Right cardiac atrium (tissue), 5 donors: ENCODE data around the gene EXPH5. TPM values are rescaled to one million over a fixed set of nuclear protein-coding genes. Genes with fewer than 3 reads are reported as not detected.
"Not testable (repeated sequence)": the region's sequence is repeated elsewhere in the genome, so short reads cannot be mapped to it uniquely, and the experiment has no call there.

ENCODE experiments used
- ATAC-seq, 2 donors: fragments of 200-7000 bp; cut with Tn5 transposase; one replicate each; pipeline versions ENCODE4 v1.8.0 to v1.9.1; 2020; ENCODE audit warnings: moderate library complexity in 2 of 2, mild to moderate bottlenecking in 1 of 2
- DNase-seq, 3 donors: peaks; one replicate each; pipeline ENCODE4 v3.0.0-alpha.2; 2020
- H3K27ac ChIP-seq: one replicate; pipeline ENCODE4 v1.5.1; 2013; ENCODE audit warnings: mild to moderate bottlenecking, low read length, control low read depth, moderate library complexity
- H3K27me3 ChIP-seq: one replicate; pipeline ENCODE4 v1.6.1; 2013; ENCODE audit not compliant: control insufficient read depth, insufficient read depth
- H3K4me1 ChIP-seq: one replicate; pipeline ENCODE4 v1.6.1; 2013; ENCODE audit warnings: low read length; ENCODE audit not compliant: control insufficient read depth, insufficient read depth
- H3K4me3 ChIP-seq: one replicate; pipeline ENCODE4 v1.5.1; 2013; ENCODE audit warnings: low read length, control low read depth
- H3K9me3 ChIP-seq: one replicate; pipeline ENCODE4 v1.6.1; 2013; ENCODE audit warnings: low read length; ENCODE audit not compliant: control insufficient read depth
- WGBS: extraction: QIAGEN DNeasy Blood & Tissue Kit; methylation state at CpG from one replicate; pipeline ENCODE4 v1.1.7; 2013; 5-methylcytosine and 5-hydroxymethylcytosine counted together
- intact Hi-C, 4 donors: fragments of 100-400 bp; cut with DNase I; formaldehyde crosslinking; loops; one replicate each; pipeline versions ENCODE4 v1.11.0 to v1.14.0; 2022 to 2023
- polyA plus RNA-seq: library from polyadenylated mRNA; stranded (reverse); fragments of 200-250 nt; gene quantifications from one replicate; pipeline ENCODE4 v1.2.3, GENCODE V29; 2013
- total RNA-seq, 4 donors: library from RNA; stranded (reverse); fragmentation: NEBNext Ultra II Directional; extraction: Animal tissue kit (Norgen Biotek cat#: 25700); gene quantifications; one replicate each; pipeline ENCODE4 v1.2.1, GENCODE V29; 2021
- donor health status: healthy with polysubstance abuse.
- donor health status: DM: no; HTN: yes; CAD: no.
- donor health status: DM: no; HTN: no; CAD: no.
- donor health status: DM: no; HTN: yes; CAD: no; lungs with severe emphysema.
- donor health status: DM: yes; HTN: yes; CAD: no.

Gene EXPH5
- total and polyA plus RNA-seq, 5 donors: 0.41 to 5.0 (median 2.4) TPM

GRCh38 chr11:108620958-108621772 lies 27.6 kb upstream of the EXPH5 start:
- Histone ChIP-seq H3K9me3 (no peaks in the 10 kb centered on the region), H3K27me3 (no peaks in the 10 kb centered on the region), H3K4me1 (no peaks in the 10 kb centered on the region), H3K27ac (no peak overlapping the region), H3K4me3 (no peak overlapping the region)
- ATAC-seq (no peak), DNase-seq (no peak)
- WGBS: 61% methylated on average over 2 of the region's 2 CpGs
- intact Hi-C loops: no loop called here

- Histone ChIP-seq H3K27ac (no peak overlapping the region), H3K9me3 (no peaks in the 10 kb centered on the region), H3K4me3 (no peak overlapping the region), H3K4me1 (no peaks in the 10 kb centered on the region), H3K27me3 (no peaks in the 10 kb centered on the region)
- DNase-seq: no peak
- 78% methylated on average over 1 of the region's 1 CpG for WGBS
- intact Hi-C loops: no loop called here
- no peak for ATAC-seq
These were observed 25.0 kb upstream of the EXPH5 start for GRCh38 chr11:108618529-108618928.

- no peak for ATAC-seq
- no peaks in the 10 kb centered on the region for H3K9me3 ChIP-seq
- DNase-seq: no peak
- H3K27ac ChIP-seq: no peak overlapping the region
- no peak overlapping the region for H3K4me3 ChIP-seq
- intact Hi-C loops: no loop called here
- 73% methylated on average over 4 of the region's 4 CpGs for whole genome bisulfite sequencing
- H3K4me1 ChIP-seq: no peaks in the 10 kb centered on the region
- H3K27me3 ChIP-seq: no peaks in the 10 kb centered on the region
These were observed 23.5 kb upstream of the EXPH5 start for GRCh38 chr11:108617055-108617454.

GRCh38 chr11:108616549-108616948 lies 23.0 kb upstream of the EXPH5 start:
- WGBS: 75% methylated on average over 3 of the region's 3 CpGs
- H3K27ac ChIP-seq: no peak overlapping the region
- no peaks in the 10 kb centered on the region for H3K4me1 ChIP-seq
- no peaks in the 10 kb centered on the region for H3K27me3 ChIP-seq
- ATAC-seq (no peak), DNase-seq (no peak)
- intact Hi-C loops: no loop called here
- H3K9me3 ChIP-seq: no peaks in the 10 kb centered on the region
- H3K4me3 ChIP-seq: no peak overlapping the region

- H3K4me3 ChIP-seq: no peak overlapping the region
- no peak overlapping the region for H3K27ac ChIP-seq
- no peaks in the 10 kb centered on the region for H3K27me3 ChIP-seq
- no peaks in the 10 kb centered on the region for H3K4me1 ChIP-seq
- 91% methylated on average over 3 of the region's 3 CpGs for WGBS
- H3K9me3 ChIP-seq: no peaks in the 10 kb centered on the region
- intact Hi-C loops: no loop called here
- ATAC-seq: no peak
- DNase-seq: no peak
These were observed 20.5 kb upstream of the EXPH5 start for GRCh38 chr11:108614086-108614485.

- WGBS: 46% methylated on average over 5 of the region's 5 CpGs
- H3K4me3 ChIP-seq: no peak overlapping the region
- no peak overlapping the region for H3K27ac ChIP-seq
- ATAC-seq (no peak), DNase-seq (no peak)
- H3K27me3 ChIP-seq: no peaks in the 10 kb centered on the region
- H3K9me3 ChIP-seq: no peaks in the 10 kb centered on the region
- intact Hi-C loops: no loop called here
- H3K4me1 ChIP-seq: no peaks in the 10 kb centered on the region
These were observed 16.1 kb upstream of the EXPH5 start for GRCh38 chr11:108609682-108610081.

- Histone ChIP-seq H3K4me1 (no peaks in the 10 kb centered on the region), H3K9me3 (no peaks in the 10 kb centered on the region), H3K4me3 (no peak overlapping the region), H3K27me3 (no peaks in the 10 kb centered on the region), H3K27ac (no peak overlapping the region)
- ATAC-seq (no peak), DNase-seq (no peak)
- 88% methylated on average over 1 of the region's 1 CpG for WGBS
- intact Hi-C loops: no loop called here
These were observed 15.0 kb upstream of the EXPH5 start for GRCh38 chr11:108608548-108608947.

- 69% methylated on average over 3 of the region's 3 CpGs for WGBS
- no peak overlapping the region for H3K4me3 ChIP-seq
- no peak overlapping the region for H3K27ac ChIP-seq
- no peaks in the 10 kb centered on the region for H3K4me1 ChIP-seq
- H3K27me3 ChIP-seq: no peaks in the 10 kb centered on the region
- no peaks in the 10 kb centered on the region for H3K9me3 ChIP-seq
- ATAC-seq (no peak), DNase-seq (no peak)
- intact Hi-C loops: no loop called here
These were observed 13.1 kb upstream of the EXPH5 start for GRCh38 chr11:108606495-108607160.

- ATAC-seq: no peak
- no peaks in the 10 kb centered on the region for H3K9me3 ChIP-seq
- DNase-seq: no peak
- H3K27me3 ChIP-seq: no peaks in the 10 kb centered on the region
- 67% methylated on average over 5 of the region's 5 CpGs for WGBS
- H3K4me3 ChIP-seq: no peak overlapping the region
- intact Hi-C loops: no loop called here
- no peak overlapping the region for H3K27ac ChIP-seq
- H3K4me1 ChIP-seq: no peaks in the 10 kb centered on the region
These were observed 12.5 kb upstream of the EXPH5 start for GRCh38 chr11:108606070-108606469.

- H3K27me3 ChIP-seq, H3K27ac ChIP-seq, intact Hi-C loops, H3K4me3 ChIP-seq, H3K4me1 ChIP-seq, ATAC-seq, H3K9me3 ChIP-seq, DNase-seq: not testable (repeated sequence)
- WGBS: 59% methylated on average over 5 of the region's 5 CpGs
These were observed 9.2 kb upstream of the EXPH5 start for GRCh38 chr11:108602818-108603217.

GRCh38 chr11:108601150-108601549 lies 7.6 kb upstream of the EXPH5 start:
- Histone ChIP-seq H3K27me3 (no peaks in the 10 kb centered on the region), H3K4me3 (no peak overlapping the region), H3K27ac (no peak overlapping the region), H3K4me1 (no peaks in the 10 kb centered on the region), H3K9me3 (no peaks in the 10 kb centered on the region)
- ATAC-seq (no peak), DNase-seq (no peak)
- 91% methylated on average over 1 of the region's 1 CpG for WGBS
- intact Hi-C loops: no loop called here
